CD8-positive, alpha-beta memory T cell (primary cell): ENCODE results near the gene BPIFB2. TPM values are rescaled to one million over a fixed set of nuclear protein-coding genes. Genes with fewer than 3 reads are reported as not detected.
"Not testable (repeated sequence)": the region's sequence is repeated elsewhere in the genome, so short reads cannot be mapped to it uniquely, and the experiment has no call there.

ENCODE experiments used
- CTCF ChIA-PET: fragments of 350-600 bp; sonication (Branson Sonifier 250); formaldehyde crosslinking; loops from one replicate; lab custom pipeline; 2021; ENCODE audit warnings: antibody characterized with exemption; lab: Charles Lee
- POLR2A ChIA-PET: fragments of 350-600 bp; sonication (Branson Sonifier 250); formaldehyde crosslinking; loops from one replicate; lab custom pipeline; 2021; ENCODE audit warnings: antibody characterized with exemption; lab: Charles Lee
- DNase-seq, 5 donors: peaks; one replicate each; pipeline versions ENCODE4 v3.0.0 to v3.0.0-alpha.2; 2020 to 2022; ENCODE audit warnings: mixed read lengths in 1 of 5
- H3K27ac ChIP-seq: one replicate; pipeline ENCODE4 v1.7.0; 2013; ENCODE audit warnings: low read depth, mild to moderate bottlenecking, low read length, moderate library complexity
- H3K27me3 ChIP-seq: 2 replicates; pipeline ENCODE4 v1.7.0; 2013; ENCODE audit warnings: low read length, mild to moderate bottlenecking; ENCODE audit not compliant: insufficient read depth, poor library complexity, severe bottlenecking
- H3K36me3 ChIP-seq: 2 replicates; pipeline ENCODE4 v1.7.0; 2013; ENCODE audit warnings: mild to moderate bottlenecking, low read length, moderate library complexity; ENCODE audit not compliant: insufficient read depth
- H3K4me1 ChIP-seq: 2 replicates; pipeline ENCODE4 v1.7.0; 2013; ENCODE audit warnings: mild to moderate bottlenecking, low read length, moderate library complexity; ENCODE audit not compliant: insufficient read depth
- H3K4me3 ChIP-seq: 2 replicates; pipeline ENCODE4 v1.7.0; 2013; ENCODE audit warnings: mild to moderate bottlenecking, low read length
- H3K9me3 ChIP-seq: 2 replicates; pipeline ENCODE4 v1.7.0; 2013; ENCODE audit warnings: mild to moderate bottlenecking, low read length
- H3K27ac Mint-ChIP-seq, 8 donors: one replicate each; pipeline ENCODE4 v1.8.0; 2020 to 2021; ENCODE audit warnings: mixed read lengths in 8 of 8, mild to moderate bottlenecking in 6 of 8, inconsistent platforms in 3 of 8, moderate library complexity in 3 of 8
- H3K27me3 Mint-ChIP-seq, 2 donors: one replicate each; pipeline ENCODE4 v1.8.0; 2020 to 2021; ENCODE audit warnings: mixed read lengths in 2 of 2, mild to moderate bottlenecking in 1 of 2, moderate library complexity in 1 of 2
- H3K36me3 Mint-ChIP-seq, 3 donors: one replicate each; pipeline ENCODE4 v1.8.0; 2020 to 2021; ENCODE audit warnings: mixed read lengths in 3 of 3, inconsistent platforms in 1 of 3, mild to moderate bottlenecking in 1 of 3
- H3K4me1 Mint-ChIP-seq, 3 donors: one replicate each; pipeline ENCODE4 v1.8.0; 2020 to 2021; ENCODE audit warnings: mixed read lengths in 3 of 3, inconsistent platforms in 1 of 3, mild to moderate bottlenecking in 1 of 3
- H3K4me3 Mint-ChIP-seq, 7 donors: one replicate each; pipeline ENCODE4 v1.8.0; 2020 to 2021; ENCODE audit warnings: mixed read lengths in 7 of 7, mild to moderate bottlenecking in 6 of 7, moderate library complexity in 4 of 7, inconsistent platforms in 2 of 7
- H3K9me3 Mint-ChIP-seq, 5 donors: one replicate each; pipeline ENCODE4 v1.8.0; 2020 to 2022; ENCODE audit warnings: mixed read lengths in 5 of 5, mild to moderate bottlenecking in 3 of 5, moderate library complexity in 2 of 5, inconsistent platforms in 1 of 5
- polyA plus RNA-seq: library from polyadenylated mRNA; unstranded; fragments of 300-500 nt; fragmentation: Illumina TruSeq; gene quantifications from one replicate; pipeline ENCODE4 v1.2.3, GENCODE V29; 2021
- total RNA-seq, 2 experiments: library from RNA; stranded (reverse); gene quantifications; one replicate each; pipeline ENCODE4 v1.2.3, GENCODE V29; 2021

BPIFB2 gene
- total and polyA plus RNA-seq, 3 experiments from 2014 or later = not detected

DNA sequence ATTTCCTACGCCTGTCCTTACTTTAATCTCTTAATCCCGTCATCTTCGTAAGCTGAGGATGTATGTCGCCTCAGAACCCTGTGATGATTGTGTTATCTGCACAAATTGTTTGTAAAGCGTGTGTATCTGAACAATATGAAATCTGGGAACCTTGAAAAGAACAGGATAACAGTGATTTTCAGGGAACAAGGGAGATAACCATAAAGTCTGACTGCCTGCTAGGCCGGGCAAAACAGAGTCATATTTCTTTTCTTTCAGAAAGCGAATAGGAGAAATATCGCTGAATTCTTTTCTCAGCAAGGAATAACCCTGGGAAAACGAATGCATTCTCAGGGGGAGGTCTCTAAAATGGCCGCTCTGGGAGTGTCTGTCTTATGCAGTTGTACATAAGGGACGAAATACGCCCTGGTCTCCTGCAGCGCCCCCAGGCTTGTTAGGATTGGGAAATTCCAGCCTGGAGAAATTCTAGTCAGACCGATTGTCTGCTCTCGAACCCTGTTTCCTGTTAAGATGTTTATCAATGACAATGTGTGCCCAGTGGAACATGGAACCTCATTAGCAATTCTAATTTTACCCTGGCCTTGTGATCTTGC, 37.7 kb downstream of the BPIFB2 start:
- H3K27me3 Mint-ChIP-seq, DNase-seq, CTCF ChIA-PET, H3K4me3 ChIP-seq, H3K27ac Mint-ChIP-seq, H3K9me3 ChIP-seq, POLR2A ChIA-PET, H3K27me3 ChIP-seq, H3K27ac ChIP-seq, H3K4me1 Mint-ChIP-seq, H3K4me1 ChIP-seq, H3K4me3 Mint-ChIP-seq, H3K36me3 ChIP-seq: not testable (repeated sequence)
- H3K9me3 Mint-ChIP-seq = peaks cover 14 to 19% (median 17%) of the 10 kb centered on the region in 5 donors
- peaks cover 0 to 15% (median 3%) of the 10 kb centered on the region in 3 donors for H3K36me3 Mint-ChIP-seq

DNA sequence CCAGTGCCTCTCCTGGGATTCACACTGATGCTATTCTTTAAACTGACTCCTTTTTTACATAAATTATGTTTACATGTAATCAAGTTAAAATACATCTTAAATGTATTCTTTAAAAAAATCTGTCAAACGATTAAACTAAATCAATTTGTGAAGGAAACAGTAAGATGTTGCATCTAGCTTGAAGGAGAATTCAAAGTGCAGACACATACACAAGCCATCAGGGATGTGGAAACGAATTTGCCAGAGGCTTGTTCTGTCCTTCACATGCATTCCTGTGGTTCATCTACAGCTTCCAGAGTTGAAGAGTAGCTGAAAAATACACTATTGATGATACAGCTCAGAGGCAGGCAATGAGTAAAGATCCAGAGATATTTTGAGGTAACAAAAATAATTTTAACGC, 38.9 kb downstream of the BPIFB2 start:
- Histone ChIP-seq H3K36me3 (no peaks in the 10 kb centered on the region), H3K27me3 (no peaks in the 10 kb centered on the region), H3K27ac (no peak overlapping the region), H3K9me3 (peaks cover 4% of the 10 kb centered on the region), H3K4me3 (no peak overlapping the region), H3K4me1 (no peaks in the 10 kb centered on the region)
- no peaks in the 10 kb centered on the region for H3K4me1 Mint-ChIP-seq
- no peak overlapping the region for H3K27ac Mint-ChIP-seq
- CTCF ChIA-PET = no interaction called here
- no peak overlapping the region for H3K4me3 Mint-ChIP-seq
- peaks cover 0 to 15% (median 3%) of the 10 kb centered on the region in 3 donors for H3K36me3 Mint-ChIP-seq
- no peaks in the 10 kb centered on the region for H3K27me3 Mint-ChIP-seq
- peaks cover 14 to 19% (median 17%) of the 10 kb centered on the region in 5 donors for H3K9me3 Mint-ChIP-seq
- POLR2A ChIA-PET = no interaction called here
- no peak for DNase-seq

DNA sequence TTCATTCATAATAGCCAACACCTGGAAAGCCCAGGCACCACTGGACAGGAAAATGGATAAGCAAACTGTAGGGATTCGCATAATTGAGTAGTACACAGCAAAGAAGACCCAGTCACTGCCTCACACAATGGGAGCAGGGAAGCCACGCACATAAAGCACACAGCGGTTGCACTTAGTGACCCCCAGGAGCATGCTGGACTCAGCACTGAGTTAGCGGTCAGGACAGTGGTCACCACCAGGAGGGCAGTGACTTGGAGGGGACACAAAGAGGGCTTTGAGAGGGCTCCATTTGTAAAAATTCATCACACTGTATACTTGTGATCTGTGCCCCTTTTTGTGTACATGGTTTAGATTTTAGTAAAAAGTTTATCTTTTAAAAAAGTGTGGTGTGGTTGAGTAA, 43.8 kb downstream of the BPIFB2 start:
- H3K4me3 Mint-ChIP-seq = no peak overlapping the region
- CTCF ChIA-PET = no interaction called here

DNA sequence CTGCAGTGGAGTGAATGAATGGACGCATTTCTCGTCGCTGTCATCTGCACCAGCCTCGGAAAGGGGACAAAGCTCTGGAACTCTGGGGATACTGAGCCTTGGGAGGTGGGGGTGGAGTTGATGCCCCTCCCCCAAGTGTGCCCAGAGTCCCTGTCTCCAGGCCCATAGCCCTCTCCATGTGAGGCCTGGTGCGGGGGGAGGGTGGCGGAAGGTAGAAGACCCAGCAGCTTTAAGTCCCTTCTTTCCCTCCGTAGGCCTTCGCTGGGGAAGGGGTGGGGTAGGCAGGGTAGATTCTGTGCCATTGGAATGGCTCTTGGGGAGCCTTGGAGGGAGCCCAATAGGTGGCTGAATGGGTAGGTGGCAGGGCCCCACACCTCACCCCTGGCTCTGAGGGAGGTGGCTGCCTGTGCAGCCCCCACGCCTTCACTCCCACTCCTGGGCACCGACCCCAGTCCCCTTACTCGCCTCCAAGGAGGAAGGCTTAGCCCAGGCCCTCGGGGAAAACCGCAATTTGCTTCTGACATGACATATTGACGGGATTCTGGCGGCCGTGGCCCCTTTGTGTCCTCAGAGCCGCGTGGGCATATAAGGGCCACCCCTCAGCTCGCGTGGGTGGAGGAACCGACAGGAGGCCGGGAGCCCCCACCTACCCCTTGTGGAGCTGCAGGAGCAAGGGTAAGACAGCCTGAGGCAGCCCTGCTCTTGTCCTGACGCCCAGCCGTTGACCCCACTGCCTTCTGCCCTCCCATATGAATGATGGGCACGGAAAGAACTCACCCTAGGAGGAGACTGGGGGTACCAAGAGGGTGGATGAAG, 46.0 kb downstream of the BPIFB2 start, which contains the start of gene BPIFB3:
TSS of gene BPIFB3 (plus strand) at position 613 of the 816 bp plus-strand sequence. CDS start 1,533 bp downstream, outside the sequence.
- Mint-ChIP-seq H3K27ac (peak within 1 kb of the TSS in 1 of 8 donors; percentile 17), H3K9me3 (no peaks in the 10 kb centered on the region), H3K27me3 (peaks cover 0 to 3% of the 10 kb centered on the region in 2 donors), H3K4me1 (no peaks in the 10 kb centered on the region), H3K36me3 (peaks cover 0 to 1% (median 0%) of the 10 kb centered on the region in 3 donors), H3K4me3 (no peak within 1 kb of the TSS)
- H3K36me3 ChIP-seq = no peaks in the 10 kb centered on the region
- H3K9me3 ChIP-seq = no peaks in the 10 kb centered on the region
- H3K27me3 ChIP-seq = no peaks in the 10 kb centered on the region
- H3K4me3 ChIP-seq = no peak within 1 kb of the TSS
- no peak within 1 kb of the TSS for H3K27ac ChIP-seq
- POLR2A ChIA-PET = no interaction called here
- CTCF ChIA-PET = no interaction called here
- no peak for DNase-seq
- no peaks in the 10 kb centered on the region for H3K4me1 ChIP-seq

More for the DNA sequence above, 43.8 kb downstream of the BPIFB2 start:
- Histone ChIP-seq H3K36me3 (no peaks in the 10 kb centered on the region), H3K9me3 (no peaks in the 10 kb centered on the region), H3K27ac (no peak overlapping the region), H3K27me3 (no peaks in the 10 kb centered on the region), H3K4me1 (no peaks in the 10 kb centered on the region), H3K4me3 (no peak overlapping the region)
- peaks cover 0 to 3% of the 10 kb centered on the region in 2 donors for H3K27me3 Mint-ChIP-seq
- POLR2A ChIA-PET = no interaction called here
- peaks cover 0 to 6% (median 1%) of the 10 kb centered on the region in 3 donors for H3K36me3 Mint-ChIP-seq
- H3K4me1 Mint-ChIP-seq = no peaks in the 10 kb centered on the region
- no peak for DNase-seq
- peak overlapping the region in 2 of 8 donors; percentile 23 to 72 for H3K27ac Mint-ChIP-seq
- peaks cover 0 to 3% (median 0%) of the 10 kb centered on the region in 5 donors for H3K9me3 Mint-ChIP-seq

DNA sequence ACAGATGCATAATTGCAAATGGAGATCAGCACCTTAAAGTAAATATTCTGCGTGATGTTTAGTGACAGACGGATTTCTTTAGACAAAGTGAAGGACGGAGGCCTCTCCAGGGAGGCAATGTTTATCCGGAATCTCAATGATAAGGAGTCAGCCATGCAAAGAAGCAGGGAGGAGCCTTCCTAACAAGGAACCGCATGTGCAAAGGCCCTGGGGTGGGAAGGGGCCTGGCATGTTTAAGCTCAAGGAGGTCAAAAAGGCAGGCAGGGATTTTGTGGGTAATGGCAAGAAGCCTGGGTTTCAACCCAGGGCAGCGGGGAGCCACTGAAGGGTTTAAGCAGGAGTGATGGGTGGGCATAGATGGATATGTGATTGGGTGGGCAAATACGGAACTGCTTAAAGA, 46.9 kb downstream of the BPIFB2 start:
- no peaks in the 10 kb centered on the region for H3K4me1 Mint-ChIP-seq
- CTCF ChIA-PET = no interaction called here

DNA sequence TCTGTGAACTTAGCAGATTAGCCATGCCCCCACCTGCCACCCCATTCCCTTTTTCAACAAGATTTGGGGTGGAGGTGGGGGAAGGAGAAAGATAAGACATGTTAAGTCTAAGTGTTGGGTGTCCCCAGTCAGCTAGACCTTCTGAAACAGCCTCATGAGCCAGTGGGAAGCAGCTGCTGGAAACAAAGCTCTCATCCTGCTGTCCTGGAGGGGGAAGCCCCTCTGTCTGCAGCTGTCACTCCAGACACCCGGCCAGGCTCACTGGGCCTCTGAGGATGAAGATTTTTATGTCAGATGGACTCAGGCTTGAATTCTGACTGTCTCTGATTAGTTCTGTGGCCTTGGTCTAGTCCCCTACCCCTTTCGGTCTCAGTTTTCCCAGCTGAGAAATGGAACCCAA, 47.3 kb downstream of the BPIFB2 start:
- H3K27me3 Mint-ChIP-seq = peaks cover 0 to 3% of the 10 kb centered on the region in 2 donors
- H3K27ac ChIP-seq = no peak overlapping the region
- H3K4me3 Mint-ChIP-seq = no peak overlapping the region
- H3K4me1 ChIP-seq = no peaks in the 10 kb centered on the region
- H3K9me3 ChIP-seq = no peaks in the 10 kb centered on the region
- no peaks in the 10 kb centered on the region for H3K27me3 ChIP-seq
- H3K4me3 ChIP-seq = no peak overlapping the region
- DNase-seq = no peak
- peak overlapping the region in 1 of 8 donors; percentile 79 for H3K27ac Mint-ChIP-seq
- no peaks in the 10 kb centered on the region for H3K9me3 Mint-ChIP-seq
- ChIA-PET POLR2A (no interaction called here), CTCF (no interaction called here)
- no peaks in the 10 kb centered on the region for H3K36me3 ChIP-seq
- no peaks in the 10 kb centered on the region for H3K36me3 Mint-ChIP-seq
- no peaks in the 10 kb centered on the region for H3K4me1 Mint-ChIP-seq

More for the DNA sequence above, 46.9 kb downstream of the BPIFB2 start:
- Mint-ChIP-seq H3K27ac (no peak overlapping the region), H3K36me3 (no peaks in the 10 kb centered on the region), H3K4me3 (no peak overlapping the region), H3K27me3 (peaks cover 0 to 3% of the 10 kb centered on the region in 2 donors), H3K9me3 (no peaks in the 10 kb centered on the region)
- POLR2A ChIA-PET = no interaction called here
- DNase-seq = no peak
- H3K36me3 ChIP-seq = no peaks in the 10 kb centered on the region
- H3K4me1 ChIP-seq = no peaks in the 10 kb centered on the region
- H3K4me3 ChIP-seq = no peak overlapping the region
- no peaks in the 10 kb centered on the region for H3K27me3 ChIP-seq
- no peak overlapping the region for H3K27ac ChIP-seq
- H3K9me3 ChIP-seq = no peaks in the 10 kb centered on the region

DNA sequence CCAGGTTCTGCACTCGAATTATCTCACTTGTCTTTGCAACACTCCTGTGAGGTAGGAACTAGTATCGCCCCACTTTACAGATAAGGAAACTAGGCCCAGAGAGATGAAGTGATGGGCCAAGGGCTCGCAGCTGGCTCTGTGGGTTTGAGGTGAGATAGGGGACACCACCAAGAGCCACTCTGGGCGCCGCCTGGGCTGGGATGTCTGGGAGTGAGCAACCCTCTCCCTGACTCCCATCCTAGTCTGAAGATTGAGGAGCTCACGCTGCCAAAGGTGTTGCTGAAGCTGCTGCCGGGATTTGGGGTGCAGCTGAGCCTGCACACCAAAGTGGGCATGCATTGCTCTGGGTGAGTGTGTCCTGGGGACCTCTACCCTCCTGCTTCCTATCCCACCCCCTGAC, 51.6 kb downstream of the BPIFB2 start:
- H3K9me3 ChIP-seq = no peaks in the 10 kb centered on the region
- no peak overlapping the region for H3K27ac Mint-ChIP-seq
- no peak overlapping the region for H3K4me3 ChIP-seq
- H3K27me3 Mint-ChIP-seq = peaks cover 0 to 3% of the 10 kb centered on the region in 2 donors
- POLR2A ChIA-PET = no interaction called here
- no peak overlapping the region for H3K27ac ChIP-seq
- H3K4me1 Mint-ChIP-seq = no peaks in the 10 kb centered on the region
- H3K36me3 Mint-ChIP-seq = no peaks in the 10 kb centered on the region
- no peaks in the 10 kb centered on the region for H3K27me3 ChIP-seq
- DNase-seq = no peak
- no peak overlapping the region for H3K4me3 Mint-ChIP-seq
- CTCF ChIA-PET = no interaction called here
- no peaks in the 10 kb centered on the region for H3K4me1 ChIP-seq
- H3K36me3 ChIP-seq = no peaks in the 10 kb centered on the region
- no peaks in the 10 kb centered on the region for H3K9me3 Mint-ChIP-seq

DNA sequence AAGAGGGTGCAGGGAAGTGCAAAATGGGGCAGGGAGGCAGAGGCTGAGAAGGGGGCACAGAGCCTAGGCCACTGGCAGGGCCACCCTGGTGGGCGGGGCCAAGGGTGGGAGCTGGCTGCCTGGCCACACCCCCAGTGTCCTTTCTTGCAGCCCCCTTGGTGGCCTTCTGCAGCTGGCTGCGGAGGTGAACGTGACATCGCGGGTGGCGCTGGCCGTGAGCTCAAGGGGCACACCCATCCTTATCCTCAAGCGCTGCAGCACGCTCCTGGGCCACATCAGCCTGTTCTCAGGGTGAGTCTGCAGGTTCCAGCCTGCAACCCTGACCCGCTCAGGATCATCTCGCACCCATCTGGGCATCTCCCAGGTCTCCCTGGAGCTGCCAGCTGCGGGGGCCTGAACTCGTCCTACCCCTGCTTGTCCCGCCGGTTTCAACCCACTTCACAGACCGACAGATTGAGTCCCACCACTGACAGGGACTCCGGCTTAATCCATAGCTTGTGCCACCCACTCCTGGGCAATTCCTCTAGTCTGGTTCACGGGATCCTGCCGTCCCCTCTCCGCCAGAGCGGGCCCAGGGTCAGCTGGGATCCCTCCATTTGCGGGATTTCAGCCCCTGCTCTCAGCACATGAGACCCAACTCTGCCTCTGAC, 52.4 kb downstream of the BPIFB2 start:
- peaks cover 0 to 1% of the 10 kb centered on the region in 2 donors for H3K27me3 Mint-ChIP-seq
- Histone ChIP-seq H3K4me3 (no peak overlapping the region), H3K36me3 (no peaks in the 10 kb centered on the region), H3K27me3 (no peaks in the 10 kb centered on the region), H3K4me1 (no peaks in the 10 kb centered on the region), H3K27ac (no peak overlapping the region), H3K9me3 (no peaks in the 10 kb centered on the region)
- no peaks in the 10 kb centered on the region for H3K36me3 Mint-ChIP-seq
- ChIA-PET CTCF (no interaction called here), POLR2A (no interaction called here)
- H3K4me1 Mint-ChIP-seq = no peaks in the 10 kb centered on the region
- peak overlapping the region in 1 of 7 donors; percentile 66 for H3K4me3 Mint-ChIP-seq
- H3K9me3 Mint-ChIP-seq = no peaks in the 10 kb centered on the region
- DNase-seq = no peak
- H3K27ac Mint-ChIP-seq = peak overlapping the region in 1 of 8 donors; percentile 24
